ENCODE data around the gene MLIP. TPM values are rescaled to one million over a fixed set of nuclear protein-coding genes. Genes with fewer than 3 reads are reported as not detected.
A peak's percentile ranks its signal among the peaks of the same experiment; 100 is the strongest.

MLIP gene
- total RNA-seq, 1 donor = not detected

DNA sequence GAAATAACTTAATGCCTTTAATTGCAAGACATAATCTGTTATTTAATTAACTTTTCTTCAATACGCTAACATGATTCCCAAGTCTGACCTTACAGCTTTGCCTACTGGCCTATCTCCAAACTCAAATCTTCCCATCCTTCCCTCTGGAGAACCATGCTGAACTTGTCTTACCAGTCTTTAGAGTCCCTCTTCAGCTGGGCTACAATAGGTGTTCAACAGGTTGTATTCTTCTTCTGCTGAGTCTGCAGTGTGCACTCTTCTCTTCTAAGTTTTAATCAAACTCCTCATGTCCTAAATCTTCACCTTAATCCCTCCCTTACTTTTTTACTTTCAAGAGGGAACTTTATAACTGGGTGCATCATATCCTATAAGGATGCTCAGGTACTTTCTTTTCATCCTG, 121.5 kb downstream of the MLIP start:
- TF ChIP-seq, protein P1, sequence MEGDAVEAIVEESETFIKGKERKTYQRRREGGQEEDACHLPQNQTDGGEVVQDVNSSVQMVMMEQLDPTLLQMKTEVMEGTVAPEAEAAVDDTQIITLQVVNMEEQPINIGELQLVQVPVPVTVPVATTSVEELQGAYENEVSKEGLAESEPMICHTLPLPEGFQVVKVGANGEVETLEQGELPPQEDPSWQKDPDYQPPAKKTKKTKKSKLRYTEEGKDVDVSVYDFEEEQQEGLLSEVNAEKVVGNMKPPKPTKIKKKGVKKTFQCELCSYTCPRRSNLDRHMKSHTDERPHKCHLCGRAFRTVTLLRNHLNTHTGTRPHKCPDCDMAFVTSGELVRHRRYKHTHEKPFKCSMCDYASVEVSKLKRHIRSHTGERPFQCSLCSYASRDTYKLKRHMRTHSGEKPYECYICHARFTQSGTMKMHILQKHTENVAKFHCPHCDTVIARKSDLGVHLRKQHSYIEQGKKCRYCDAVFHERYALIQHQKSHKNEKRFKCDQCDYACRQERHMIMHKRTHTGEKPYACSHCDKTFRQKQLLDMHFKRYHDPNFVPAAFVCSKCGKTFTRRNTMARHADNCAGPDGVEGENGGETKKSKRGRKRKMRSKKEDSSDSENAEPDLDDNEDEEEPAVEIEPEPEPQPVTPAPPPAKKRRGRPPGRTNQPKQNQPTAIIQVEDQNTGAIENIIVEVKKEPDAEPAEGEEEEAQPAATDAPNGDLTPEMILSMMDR (IDR thresholded peaks at IDR 0.05; ENCODE audit: insufficient read depth, low read depth, low read length) = no peak
- no peak overlapping the region for H3K4me3 ChIP-seq (ENCODE audit: low read depth, low read length)

DNA sequence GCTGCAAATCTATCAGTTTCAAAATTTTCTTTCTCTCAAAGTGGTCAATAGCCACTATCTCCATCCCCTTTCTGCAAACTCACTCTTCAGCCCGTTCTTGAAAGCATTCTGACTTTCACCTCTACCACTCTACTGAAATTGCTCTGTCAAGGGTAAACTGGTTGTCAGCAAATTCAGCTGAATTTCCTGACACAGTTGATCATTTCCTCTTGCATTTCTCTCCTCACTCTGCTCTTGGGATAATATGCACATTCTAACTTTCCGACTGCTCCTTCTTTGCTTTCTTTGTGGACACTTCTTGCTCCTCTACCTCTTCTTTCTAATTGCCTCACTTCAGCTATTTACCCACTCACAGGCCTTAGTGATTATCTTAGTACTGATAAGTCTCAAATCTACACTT, 123.3 kb downstream of the MLIP start:
- TF ChIP-seq, protein P1 (IDR thresholded peaks at IDR 0.05; ENCODE audit: insufficient read depth, low read depth, low read length) = no peak
- H3K4me3 ChIP-seq (ENCODE audit: low read depth, low read length) = no peak overlapping the region
- no peak for DNase-seq (ENCODE audit: low read depth)

More for the DNA sequence above, 121.5 kb downstream of the MLIP start:
- DNase-seq (ENCODE audit: low read depth) = no peak

DNA sequence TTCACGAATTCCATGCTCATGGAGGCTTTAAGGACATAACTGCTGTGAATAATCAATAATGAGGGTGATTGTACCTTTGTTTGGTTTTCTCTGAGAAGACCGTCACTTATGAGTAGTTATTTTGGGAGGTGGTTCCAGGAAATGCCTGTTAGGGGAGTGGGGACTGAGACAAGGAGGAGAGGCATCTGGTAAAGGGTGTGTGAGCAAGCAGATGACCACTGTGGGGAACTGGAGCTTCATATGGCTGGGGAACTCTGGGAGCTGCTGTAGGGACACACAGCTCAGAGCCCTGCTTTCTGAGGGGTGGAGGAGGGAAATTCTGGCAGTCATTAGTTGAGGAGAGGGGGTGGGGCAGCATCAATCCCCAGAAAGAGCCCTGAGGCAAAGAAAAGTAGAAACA, 125.7 kb downstream of the MLIP start:
- H3K4me3 ChIP-seq (ENCODE audit: low read depth, low read length) = no peak overlapping the region
- no peak for DNase-seq (ENCODE audit: low read depth)
- TF ChIP-seq, protein P1 (IDR thresholded peaks at IDR 0.05; ENCODE audit: insufficient read depth, low read depth, low read length) = no peak

DNA sequence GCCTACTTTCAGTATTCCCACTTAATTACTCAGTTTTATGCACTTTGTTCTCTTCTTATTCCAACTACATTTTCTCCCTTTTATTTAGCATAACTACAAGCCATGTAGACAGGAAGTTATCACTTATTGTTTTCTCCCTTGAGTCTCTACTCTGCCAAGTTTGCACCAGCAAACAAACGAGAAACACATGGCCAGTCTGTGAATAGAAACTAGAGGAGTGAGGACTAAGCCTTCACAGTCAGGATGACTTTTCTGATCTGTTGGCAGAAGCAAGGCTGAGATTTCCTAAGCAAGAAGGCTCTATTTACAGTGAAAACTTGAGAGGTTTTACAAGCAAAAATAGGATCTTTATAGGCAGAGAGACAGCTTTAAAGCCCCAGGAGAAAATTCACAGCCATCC, 127.2 kb downstream of the MLIP start:
- peak; percentile 65 for DNase-seq (ENCODE audit: low read depth)
- TF ChIP-seq, protein P1 (IDR thresholded peaks at IDR 0.05; ENCODE audit: insufficient read depth, low read depth, low read length) = no peak
- H3K4me3 ChIP-seq (ENCODE audit: low read depth, low read length) = no peak overlapping the region

DNA sequence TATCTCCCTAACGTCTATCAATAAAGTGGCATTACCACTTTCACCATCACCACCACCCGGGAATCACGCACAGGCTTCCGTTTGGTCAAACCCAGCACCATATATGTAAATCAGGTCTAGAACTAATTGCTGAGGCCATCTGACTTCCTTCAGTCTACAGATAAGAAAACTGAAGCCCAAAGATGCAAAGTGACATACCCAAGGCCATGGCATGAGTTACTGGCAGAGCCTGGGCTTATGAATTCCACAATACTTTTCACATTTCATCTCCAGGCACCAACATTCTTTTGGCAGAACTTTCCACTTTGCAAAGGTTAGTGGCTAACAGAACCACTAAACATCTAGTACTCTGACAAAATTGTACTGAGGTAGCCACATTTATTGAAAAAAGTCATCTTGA, 132.5 kb downstream of the MLIP start:
- DNase-seq (ENCODE audit: low read depth) = no peak
- TF ChIP-seq, protein P1 (IDR thresholded peaks at IDR 0.05; ENCODE audit: insufficient read depth, low read depth, low read length) = no peak
- no peak overlapping the region for H3K4me3 ChIP-seq (ENCODE audit: low read depth, low read length)

DNA sequence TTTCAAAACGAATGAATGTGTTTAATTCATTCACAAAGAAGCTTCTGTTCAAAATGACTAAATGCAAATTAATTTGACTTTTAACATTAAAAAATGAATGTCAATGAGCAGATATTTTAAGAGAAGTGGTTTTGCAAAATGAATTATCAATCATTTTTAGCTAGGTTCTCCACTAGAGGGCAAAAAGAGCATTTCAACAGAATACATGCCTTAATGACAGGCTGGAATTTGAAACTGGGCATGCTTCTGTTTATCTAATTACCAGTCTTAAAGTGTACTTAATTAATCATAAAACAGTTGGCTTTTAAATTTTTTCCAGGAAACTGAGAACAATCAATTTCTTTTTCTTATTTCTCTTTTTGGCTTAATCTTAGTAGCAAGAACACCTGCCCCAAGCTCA, 133.2 kb downstream of the MLIP start:
- TF ChIP-seq, protein P1 (IDR thresholded peaks at IDR 0.05; ENCODE audit: insufficient read depth, low read depth, low read length) = peak; percentile 63
- peak; percentile 18 for DNase-seq (ENCODE audit: low read depth)
- H3K4me3 ChIP-seq (ENCODE audit: low read depth, low read length) = no peak overlapping the region

DNA sequence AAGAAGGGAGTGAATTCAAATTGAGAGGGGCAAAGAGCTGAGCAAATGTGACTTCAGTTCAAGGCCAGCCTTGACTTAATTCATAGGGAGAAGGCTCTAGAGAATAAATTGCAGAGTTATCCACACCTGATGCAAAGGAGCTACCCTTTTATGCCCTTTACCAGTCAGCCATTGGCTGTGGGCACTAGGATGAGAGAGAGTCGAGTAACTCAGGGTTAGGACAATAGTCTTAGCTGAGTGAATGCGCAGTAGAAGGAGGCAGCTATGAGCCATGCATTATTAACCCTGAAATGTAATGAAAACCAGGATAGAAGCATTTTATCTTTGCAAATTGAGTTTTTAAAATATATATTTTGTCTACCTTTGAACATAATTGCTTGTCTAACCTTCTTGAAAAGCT, 134.0 kb downstream of the MLIP start:
- no peak for DNase-seq (ENCODE audit: low read depth)
- TF ChIP-seq, protein P1 (IDR thresholded peaks at IDR 0.05; ENCODE audit: insufficient read depth, low read depth, low read length) = no peak
- H3K4me3 ChIP-seq (ENCODE audit: low read depth, low read length) = no peak overlapping the region
